Adipocyte (in vitro differentiated cells): Measurements from ENCODE around the gene TFF2.

Experiments used
- DNase-seq: peaks from one replicate; pipeline ENCODE4 v3.0.0-alpha.2; 2015; ENCODE audit warnings: low read depth
- H3K27me3 ChIP-seq: replicated peaks from 2 replicates; pipeline ENCODE4 v1.7.0; 2013; ENCODE audit warnings: mild to moderate bottlenecking, low read length, moderate library complexity; ENCODE audit not compliant: control insufficient read depth, insufficient read depth
- H3K36me3 ChIP-seq: 2 replicates; pipeline ENCODE4 v1.7.0; 2013; ENCODE audit warnings: low read length, mild to moderate bottlenecking, moderate library complexity; ENCODE audit not compliant: control insufficient read depth, insufficient read depth, severe bottlenecking
- H3K4me1 ChIP-seq: 2 replicates; pipeline ENCODE4 v1.7.0; 2013; ENCODE audit warnings: mild to moderate bottlenecking, low read length, moderate library complexity; ENCODE audit not compliant: control insufficient read depth, insufficient read depth
- H3K4me3 ChIP-seq: 2 replicates; pipeline ENCODE4 v1.7.0; 2013; ENCODE audit warnings: mild to moderate bottlenecking, low read length, moderate library complexity
- H3K9ac ChIP-seq: 2 replicates; pipeline ENCODE4 v1.7.0; 2013; ENCODE audit warnings: mild to moderate bottlenecking, low read length, moderate library complexity
- H3K9me3 ChIP-seq: 2 replicates; pipeline ENCODE4 v1.7.0; 2013; ENCODE audit warnings: mild to moderate bottlenecking, low read length, moderate library complexity; ENCODE audit not compliant: control insufficient read depth

TFF2 gene

GRCh38 chr21:42305707-42306147, 45.1 kb downstream of the TFF2 start:
- H3K9ac ChIP-seq = no peak overlapping the region
- no peak for DNase-seq
- no peak overlapping the region for H3K4me3 ChIP-seq
- no peaks in the 10 kb centered on the region for H3K36me3 ChIP-seq
- H3K27me3 ChIP-seq = peaks cover 85% of the 10 kb centered on the region
- H3K9me3 ChIP-seq = no peaks in the 10 kb centered on the region
- H3K4me1 ChIP-seq = no peaks in the 10 kb centered on the region

GRCh38 chr21:42304556-42305454, 46.0 kb downstream of the TFF2 start:
- Histone ChIP-seq H3K27me3 (peaks cover 84% of the 10 kb centered on the region), H3K9ac (no peak overlapping the region), H3K4me1 (no peaks in the 10 kb centered on the region), H3K36me3 (no peaks in the 10 kb centered on the region), H3K4me3 (no peak overlapping the region), H3K9me3 (no peaks in the 10 kb centered on the region)
- DNase-seq = no peak

- peaks cover 82% of the 10 kb centered on the region for H3K27me3 ChIP-seq
- no peaks in the 10 kb centered on the region for H3K9me3 ChIP-seq
- no peak overlapping the region for H3K4me3 ChIP-seq
- no peaks in the 10 kb centered on the region for H3K4me1 ChIP-seq
- DNase-seq = no peak
- no peak overlapping the region for H3K9ac ChIP-seq
- H3K36me3 ChIP-seq = no peaks in the 10 kb centered on the region
Measured at GRCh38 chr21:42303443-42303842, 47.4 kb downstream of the TFF2 start.

- Histone ChIP-seq H3K4me3 (no peak overlapping the region), H3K27me3 (peaks cover 83% of the 10 kb centered on the region), H3K9me3 (no peaks in the 10 kb centered on the region), H3K9ac (no peak overlapping the region), H3K36me3 (no peaks in the 10 kb centered on the region), H3K4me1 (no peaks in the 10 kb centered on the region)
- DNase-seq = no peak
Measured at GRCh38 chr21:42302794-42303193, 48.0 kb downstream of the TFF2 start.

- no peaks in the 10 kb centered on the region for H3K36me3 ChIP-seq
- no peak overlapping the region for H3K9ac ChIP-seq
- H3K27me3 ChIP-seq = peaks cover 84% of the 10 kb centered on the region
- no peaks in the 10 kb centered on the region for H3K9me3 ChIP-seq
- H3K4me1 ChIP-seq = no peaks in the 10 kb centered on the region
- no peak overlapping the region for H3K4me3 ChIP-seq
- DNase-seq = no peak
Measured at GRCh38 chr21:42302076-42302650, 48.6 kb downstream of the TFF2 start.

GRCh38 chr21:42301371-42302075, 49.3 kb downstream of the TFF2 start:
- Histone ChIP-seq H3K4me3 (no peak overlapping the region), H3K36me3 (no peaks in the 10 kb centered on the region), H3K4me1 (no peaks in the 10 kb centered on the region), H3K9me3 (no peaks in the 10 kb centered on the region), H3K9ac (no peak overlapping the region), H3K27me3 (peaks cover 81% of the 10 kb centered on the region)
- DNase-seq = no peak

GRCh38 chr21:42300956-42301355, 49.8 kb downstream of the TFF2 start:
- no peak overlapping the region for H3K9ac ChIP-seq
- H3K36me3 ChIP-seq = no peaks in the 10 kb centered on the region
- H3K4me3 ChIP-seq = no peak overlapping the region
- DNase-seq = no peak
- no peaks in the 10 kb centered on the region for H3K4me1 ChIP-seq
- H3K27me3 ChIP-seq = peaks cover 81% of the 10 kb centered on the region
- H3K9me3 ChIP-seq = no peaks in the 10 kb centered on the region

GRCh38 chr21:42300045-42300583, 50.7 kb downstream of the TFF2 start:
- no peak for DNase-seq
- no peaks in the 10 kb centered on the region for H3K9me3 ChIP-seq
- H3K36me3 ChIP-seq = no peaks in the 10 kb centered on the region
- H3K4me1 ChIP-seq = no peaks in the 10 kb centered on the region
- peaks cover 80% of the 10 kb centered on the region for H3K27me3 ChIP-seq
- no peak overlapping the region for H3K9ac ChIP-seq
- H3K4me3 ChIP-seq = no peak overlapping the region

- Histone ChIP-seq H3K9ac (no peak overlapping the region), H3K36me3 (no peaks in the 10 kb centered on the region), H3K4me3 (no peak overlapping the region), H3K4me1 (no peaks in the 10 kb centered on the region), H3K9me3 (no peaks in the 10 kb centered on the region), H3K27me3 (peaks cover 74% of the 10 kb centered on the region)
- DNase-seq = no peak
Measured at GRCh38 chr21:42299324-42300044, 51.3 kb downstream of the TFF2 start.

- Histone ChIP-seq H3K4me1 (no peaks in the 10 kb centered on the region), H3K9me3 (no peaks in the 10 kb centered on the region), H3K36me3 (no peaks in the 10 kb centered on the region), H3K27me3 (peaks cover 67% of the 10 kb centered on the region), H3K4me3 (no peak overlapping the region), H3K9ac (no peak overlapping the region)
- no peak for DNase-seq
Measured at GRCh38 chr21:42298657-42299056, 52.1 kb downstream of the TFF2 start.
